ENCODE measurements around the gene MARK4.

MARK4 gene

GRCh38 chr19:45279587-45280192, 28.6 kb downstream of the MARK4 start:
- Histone ChIP-seq H3K4me1 (ENCODE audit: control insufficient read depth, insufficient read depth, low read length) (no peaks in the 10 kb centered on the region), H3K9ac (ENCODE audit: low read depth, low read length) (no peak overlapping the region), H3K36me3 (ENCODE audit: control insufficient read depth, insufficient read depth, low read length) (peaks cover 23% of the 10 kb centered on the region), H3K9me3 (ENCODE audit: control insufficient read depth, insufficient read depth, low read length) (no peaks in the 10 kb centered on the region), H3K4me3 (ENCODE audit: low read depth, low read length) (no peak overlapping the region), H3K27me3 (ENCODE audit: control insufficient read depth, insufficient read depth, low read length) (no peaks in the 10 kb centered on the region)

- no peaks in the 10 kb centered on the region for H3K9me3 ChIP-seq (ENCODE audit: control insufficient read depth, insufficient read depth, low read length)
- H3K4me1 ChIP-seq (ENCODE audit: control insufficient read depth, insufficient read depth, low read length): no peaks in the 10 kb centered on the region
- no peaks in the 10 kb centered on the region for H3K27me3 ChIP-seq (ENCODE audit: control insufficient read depth, insufficient read depth, low read length)
- H3K36me3 ChIP-seq (ENCODE audit: control insufficient read depth, insufficient read depth, low read length): peaks cover 18% of the 10 kb centered on the region
- no peak overlapping the region for H3K4me3 ChIP-seq (ENCODE audit: low read depth, low read length)
- H3K9ac ChIP-seq (ENCODE audit: low read depth, low read length): no peak overlapping the region
Observed at GRCh38 chr19:45280471-45280961, 29.4 kb downstream of the MARK4 start.

GRCh38 chr19:45283443-45284033, 32.5 kb downstream of the MARK4 start:
- peaks cover 12% of the 10 kb centered on the region for H3K36me3 ChIP-seq (ENCODE audit: control insufficient read depth, insufficient read depth, low read length)
- H3K4me1 ChIP-seq (ENCODE audit: control insufficient read depth, insufficient read depth, low read length): no peaks in the 10 kb centered on the region
- H3K4me3 ChIP-seq (ENCODE audit: low read depth, low read length): no peak overlapping the region
- no peaks in the 10 kb centered on the region for H3K27me3 ChIP-seq (ENCODE audit: control insufficient read depth, insufficient read depth, low read length)
- no peak overlapping the region for H3K9ac ChIP-seq (ENCODE audit: low read depth, low read length)
- no peaks in the 10 kb centered on the region for H3K9me3 ChIP-seq (ENCODE audit: control insufficient read depth, insufficient read depth, low read length)

- H3K4me3 ChIP-seq (ENCODE audit: low read depth, low read length): no peak overlapping the region
- no peaks in the 10 kb centered on the region for H3K9me3 ChIP-seq (ENCODE audit: control insufficient read depth, insufficient read depth, low read length)
- H3K9ac ChIP-seq (ENCODE audit: low read depth, low read length): no peak overlapping the region
- no peaks in the 10 kb centered on the region for H3K27me3 ChIP-seq (ENCODE audit: control insufficient read depth, insufficient read depth, low read length)
- H3K4me1 ChIP-seq (ENCODE audit: control insufficient read depth, insufficient read depth, low read length): no peaks in the 10 kb centered on the region
- H3K36me3 ChIP-seq (ENCODE audit: control insufficient read depth, insufficient read depth, low read length): peaks cover 3% of the 10 kb centered on the region
Observed at GRCh38 chr19:45290381-45290931, 39.4 kb downstream of the MARK4 start.

GRCh38 chr19:45291834-45292233, 40.8 kb downstream of the MARK4 start:
- H3K36me3 ChIP-seq (ENCODE audit: control insufficient read depth, insufficient read depth, low read length): peaks cover 3% of the 10 kb centered on the region

GRCh38 chr19:45293682-45294081, 42.6 kb downstream of the MARK4 start:
- no peaks in the 10 kb centered on the region for H3K9me3 ChIP-seq (ENCODE audit: control insufficient read depth, insufficient read depth, low read length)
- peaks cover 3% of the 10 kb centered on the region for H3K36me3 ChIP-seq (ENCODE audit: control insufficient read depth, insufficient read depth, low read length)
- H3K4me3 ChIP-seq (ENCODE audit: low read depth, low read length): no peak overlapping the region
- no peak overlapping the region for H3K9ac ChIP-seq (ENCODE audit: low read depth, low read length)
- no peaks in the 10 kb centered on the region for H3K4me1 ChIP-seq (ENCODE audit: control insufficient read depth, insufficient read depth, low read length)
- H3K27me3 ChIP-seq (ENCODE audit: control insufficient read depth, insufficient read depth, low read length): no peaks in the 10 kb centered on the region

More at GRCh38 chr19:45291834-45292233, 40.8 kb downstream of the MARK4 start:
- Histone ChIP-seq H3K9me3 (ENCODE audit: control insufficient read depth, insufficient read depth, low read length) (no peaks in the 10 kb centered on the region), H3K9ac (ENCODE audit: low read depth, low read length) (no peak overlapping the region), H3K27me3 (ENCODE audit: control insufficient read depth, insufficient read depth, low read length) (no peaks in the 10 kb centered on the region), H3K4me1 (ENCODE audit: control insufficient read depth, insufficient read depth, low read length) (no peaks in the 10 kb centered on the region), H3K4me3 (ENCODE audit: low read depth, low read length) (no peak overlapping the region)

- Histone ChIP-seq H3K9ac (ENCODE audit: low read depth, low read length) (no peak overlapping the region), H3K36me3 (ENCODE audit: control insufficient read depth, insufficient read depth, low read length) (no peaks in the 10 kb centered on the region), H3K27me3 (ENCODE audit: control insufficient read depth, insufficient read depth, low read length) (no peaks in the 10 kb centered on the region), H3K4me3 (ENCODE audit: low read depth, low read length) (no peak overlapping the region), H3K9me3 (ENCODE audit: control insufficient read depth, insufficient read depth, low read length) (no peaks in the 10 kb centered on the region), H3K4me1 (ENCODE audit: control insufficient read depth, insufficient read depth, low read length) (no peaks in the 10 kb centered on the region)
Observed at GRCh38 chr19:45294291-45295029, 43.4 kb downstream of the MARK4 start.

GRCh38 chr19:45295873-45296272, 44.8 kb downstream of the MARK4 start:
- no peaks in the 10 kb centered on the region for H3K9me3 ChIP-seq (ENCODE audit: control insufficient read depth, insufficient read depth, low read length)
- H3K36me3 ChIP-seq (ENCODE audit: control insufficient read depth, insufficient read depth, low read length): no peaks in the 10 kb centered on the region
- no peak overlapping the region for H3K9ac ChIP-seq (ENCODE audit: low read depth, low read length)
- no peak overlapping the region for H3K4me3 ChIP-seq (ENCODE audit: low read depth, low read length)
- H3K27me3 ChIP-seq (ENCODE audit: control insufficient read depth, insufficient read depth, low read length): no peaks in the 10 kb centered on the region
- no peaks in the 10 kb centered on the region for H3K4me1 ChIP-seq (ENCODE audit: control insufficient read depth, insufficient read depth, low read length)

- H3K27me3 ChIP-seq (ENCODE audit: control insufficient read depth, insufficient read depth, low read length): no peaks in the 10 kb centered on the region
- H3K36me3 ChIP-seq (ENCODE audit: control insufficient read depth, insufficient read depth, low read length): no peaks in the 10 kb centered on the region
- no peaks in the 10 kb centered on the region for H3K4me1 ChIP-seq (ENCODE audit: control insufficient read depth, insufficient read depth, low read length)
- no peak overlapping the region for H3K4me3 ChIP-seq (ENCODE audit: low read depth, low read length)
- H3K9me3 ChIP-seq (ENCODE audit: control insufficient read depth, insufficient read depth, low read length): no peaks in the 10 kb centered on the region
- no peak overlapping the region for H3K9ac ChIP-seq (ENCODE audit: low read depth, low read length)
Observed at GRCh38 chr19:45296355-45296754, 45.3 kb downstream of the MARK4 start.

- no peaks in the 10 kb centered on the region for H3K36me3 ChIP-seq (ENCODE audit: control insufficient read depth, insufficient read depth, low read length)
- H3K4me1 ChIP-seq (ENCODE audit: control insufficient read depth, insufficient read depth, low read length): no peaks in the 10 kb centered on the region
- no peak overlapping the region for H3K9ac ChIP-seq (ENCODE audit: low read depth, low read length)
- no peaks in the 10 kb centered on the region for H3K9me3 ChIP-seq (ENCODE audit: control insufficient read depth, insufficient read depth, low read length)
- H3K4me3 ChIP-seq (ENCODE audit: low read depth, low read length): no peak overlapping the region
- no peaks in the 10 kb centered on the region for H3K27me3 ChIP-seq (ENCODE audit: control insufficient read depth, insufficient read depth, low read length)
Observed at GRCh38 chr19:45297674-45298073, 46.6 kb downstream of the MARK4 start.

- H3K9me3 ChIP-seq (ENCODE audit: control insufficient read depth, insufficient read depth, low read length): no peaks in the 10 kb centered on the region
- no peak overlapping the region for H3K4me3 ChIP-seq (ENCODE audit: low read depth, low read length)
- H3K9ac ChIP-seq (ENCODE audit: low read depth, low read length): no peak overlapping the region
- no peaks in the 10 kb centered on the region for H3K27me3 ChIP-seq (ENCODE audit: control insufficient read depth, insufficient read depth, low read length)
- H3K36me3 ChIP-seq (ENCODE audit: control insufficient read depth, insufficient read depth, low read length): no peaks in the 10 kb centered on the region
- no peaks in the 10 kb centered on the region for H3K4me1 ChIP-seq (ENCODE audit: control insufficient read depth, insufficient read depth, low read length)
Observed at GRCh38 chr19:45298264-45298663, 47.2 kb downstream of the MARK4 start.
